HL-60 (cell line): ENCODE measurements around the gene NUMB.

Source experiments
- GABPA ChIP-seq: IDR thresholded peaks from 2 replicates; pipeline ENCODE4 v1.6.1; 2012; ENCODE audit warnings: low read depth
- POLR2AphosphoS5 ChIP-seq: IDR thresholded peaks from 2 replicates; pipeline ENCODE4 v1.6.1; 2012; ENCODE audit warnings: low read depth
- REST ChIP-seq: IDR thresholded peaks from 2 replicates; pipeline ENCODE4 v1.6.1; 2012; ENCODE audit warnings: low read depth; ENCODE audit not compliant: insufficient replicate concordance
- TF ChIP-seq, protein P1 (sequence below): IDR thresholded peaks from one replicate; pipeline ENCODE4 v1.5.1; 2011; ENCODE audit warnings: low read length, control low read depth, inconsistent platforms; ENCODE audit not compliant: insufficient read depth

DNA sequence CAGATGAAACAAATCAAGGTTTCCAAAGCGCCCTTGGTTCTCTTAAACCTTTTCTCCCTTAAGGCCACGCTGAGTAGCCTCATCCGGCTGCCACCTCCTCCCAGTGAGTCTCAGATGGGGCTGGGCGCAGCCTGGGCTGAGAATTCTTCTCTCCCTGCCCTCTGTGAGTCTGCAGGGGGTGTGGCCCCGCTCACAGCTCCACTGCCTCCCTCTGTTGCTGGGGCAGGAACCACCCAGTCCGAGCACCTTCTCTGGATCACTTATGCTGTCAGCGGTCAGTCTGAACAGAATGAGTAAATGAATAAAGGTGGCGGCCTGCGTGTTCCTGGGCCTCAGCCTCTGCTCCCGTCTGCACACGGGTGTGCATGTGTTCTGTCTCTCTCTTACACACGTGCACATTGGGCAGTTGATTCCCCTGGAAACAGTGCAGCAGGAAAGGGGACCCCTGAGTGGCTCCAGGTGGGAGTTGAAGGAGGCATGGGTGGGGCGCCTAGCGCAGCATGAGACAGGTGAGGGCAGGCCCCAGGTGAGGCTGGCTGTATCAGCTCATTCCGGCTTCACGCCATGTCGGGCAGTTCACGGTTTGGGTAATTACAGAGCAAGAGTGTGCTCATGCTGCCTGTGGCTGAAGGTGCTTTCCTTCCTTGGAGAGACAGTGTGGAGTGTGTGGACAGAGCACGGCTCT lies 216.7 kb downstream of the NUMB start:
- TF ChIP-seq, protein P1, sequence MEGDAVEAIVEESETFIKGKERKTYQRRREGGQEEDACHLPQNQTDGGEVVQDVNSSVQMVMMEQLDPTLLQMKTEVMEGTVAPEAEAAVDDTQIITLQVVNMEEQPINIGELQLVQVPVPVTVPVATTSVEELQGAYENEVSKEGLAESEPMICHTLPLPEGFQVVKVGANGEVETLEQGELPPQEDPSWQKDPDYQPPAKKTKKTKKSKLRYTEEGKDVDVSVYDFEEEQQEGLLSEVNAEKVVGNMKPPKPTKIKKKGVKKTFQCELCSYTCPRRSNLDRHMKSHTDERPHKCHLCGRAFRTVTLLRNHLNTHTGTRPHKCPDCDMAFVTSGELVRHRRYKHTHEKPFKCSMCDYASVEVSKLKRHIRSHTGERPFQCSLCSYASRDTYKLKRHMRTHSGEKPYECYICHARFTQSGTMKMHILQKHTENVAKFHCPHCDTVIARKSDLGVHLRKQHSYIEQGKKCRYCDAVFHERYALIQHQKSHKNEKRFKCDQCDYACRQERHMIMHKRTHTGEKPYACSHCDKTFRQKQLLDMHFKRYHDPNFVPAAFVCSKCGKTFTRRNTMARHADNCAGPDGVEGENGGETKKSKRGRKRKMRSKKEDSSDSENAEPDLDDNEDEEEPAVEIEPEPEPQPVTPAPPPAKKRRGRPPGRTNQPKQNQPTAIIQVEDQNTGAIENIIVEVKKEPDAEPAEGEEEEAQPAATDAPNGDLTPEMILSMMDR, result no peak
- no peak for TF ChIP-seq POLR2AphosphoS5
- no peak for TF ChIP-seq GABPA
- no peak for TF ChIP-seq REST
